HEK293T (cell line): ENCODE data around the gene AGTRAP.

Source experiments
- CTCF ChIA-PET: fragments of 350-600 bp; formaldehyde crosslinking; extraction: SDS; loops from one replicate; lab custom pipeline; 2021; ENCODE audit warnings: antibody characterized with exemption, inconsistent platforms; lab: Yijun Ruan, JAX
- POLR2A ChIA-PET: fragments of 350-600 bp; formaldehyde crosslinking; extraction: SDS; loops from one replicate; lab custom pipeline; 2020; ENCODE audit warnings: antibody characterized with exemption, inconsistent platforms; lab: Yijun Ruan, JAX
- DNase-seq: peaks from one replicate; pipeline ENCODE4 v3.0.0; 2012; ENCODE audit warnings: mixed read lengths; ENCODE audit errors: extremely low spot score
- ARNT ChIP-seq: fragments of 450-650 bp; IDR thresholded peaks from 2 replicates; pipeline ENCODE4 v1.6.1; 2017; ENCODE audit warnings: mild to moderate bottlenecking
- BHLHE40 ChIP-seq: fragments of 450-650 bp; IDR thresholded peaks from 2 replicates; pipeline ENCODE4 v1.6.1; 2016; ENCODE audit warnings: mild to moderate bottlenecking, moderate library complexity, borderline replicate concordance
- CTBP1 ChIP-seq: fragments of 450-650 bp; IDR thresholded peaks from 2 replicates; pipeline ENCODE4 v1.6.1; 2016; ENCODE audit warnings: borderline replicate concordance
- ELF4 ChIP-seq: fragments of 450-650 bp; IDR thresholded peaks from 2 replicates; pipeline ENCODE4 v1.6.1; 2017; ENCODE audit warnings: antibody characterized with exemption
- FOXA1 ChIP-seq: fragments of 450-650 bp; IDR thresholded peaks from 2 replicates; pipeline ENCODE4 v1.6.1; 2016; ENCODE audit warnings: mild to moderate bottlenecking
- FOXK2 ChIP-seq: fragments of 450-650 bp; IDR thresholded peaks from 2 replicates; pipeline ENCODE4 v1.6.1; 2016; ENCODE audit warnings: mild to moderate bottlenecking
- FOXM1 ChIP-seq: fragments of 450-650 bp; IDR thresholded peaks from 2 replicates; pipeline ENCODE4 v1.6.1; 2017; ENCODE audit warnings: mild to moderate bottlenecking, borderline replicate concordance
- HDGF ChIP-seq: fragments of 450-650 bp; IDR thresholded peaks from 2 replicates; pipeline ENCODE4 v1.6.1; 2017; ENCODE audit warnings: antibody characterized with exemption, borderline replicate concordance
- L3MBTL2 ChIP-seq: fragments of 450-650 bp; conservative IDR thresholded peaks from 2 replicates; pipeline ENCODE4 v1.6.1; 2016; ENCODE audit warnings: mild to moderate bottlenecking
- LEF1 ChIP-seq: fragments of 450-650 bp; IDR thresholded peaks from 2 replicates; pipeline ENCODE4 v1.6.1; 2017; ENCODE audit warnings: mild to moderate bottlenecking, borderline replicate concordance
- NFRKB ChIP-seq: fragments of 450-650 bp; IDR thresholded peaks from 2 replicates; pipeline ENCODE4 v1.6.1; 2016; ENCODE audit warnings: mild to moderate bottlenecking, moderate library complexity
- PKNOX1 ChIP-seq: fragments of 450-650 bp; IDR thresholded peaks from 2 replicates; pipeline ENCODE4 v1.6.1; 2016
- SP1 ChIP-seq: fragments of 450-650 bp; IDR thresholded peaks from 2 replicates; pipeline ENCODE4 v1.6.1; 2017
- SUZ12 ChIP-seq: fragments of 450-650 bp; IDR thresholded peaks from 2 replicates; pipeline ENCODE4 v1.6.1; 2016; ENCODE audit warnings: mild to moderate bottlenecking
- TARDBP ChIP-seq: fragments of 450-650 bp; IDR thresholded peaks from 2 replicates; pipeline ENCODE4 v1.6.1; 2016
- ZNF384 ChIP-seq: fragments of 450-650 bp; IDR thresholded peaks from 2 replicates; pipeline ENCODE4 v1.6.1; 2016

Gene AGTRAP

DNA sequence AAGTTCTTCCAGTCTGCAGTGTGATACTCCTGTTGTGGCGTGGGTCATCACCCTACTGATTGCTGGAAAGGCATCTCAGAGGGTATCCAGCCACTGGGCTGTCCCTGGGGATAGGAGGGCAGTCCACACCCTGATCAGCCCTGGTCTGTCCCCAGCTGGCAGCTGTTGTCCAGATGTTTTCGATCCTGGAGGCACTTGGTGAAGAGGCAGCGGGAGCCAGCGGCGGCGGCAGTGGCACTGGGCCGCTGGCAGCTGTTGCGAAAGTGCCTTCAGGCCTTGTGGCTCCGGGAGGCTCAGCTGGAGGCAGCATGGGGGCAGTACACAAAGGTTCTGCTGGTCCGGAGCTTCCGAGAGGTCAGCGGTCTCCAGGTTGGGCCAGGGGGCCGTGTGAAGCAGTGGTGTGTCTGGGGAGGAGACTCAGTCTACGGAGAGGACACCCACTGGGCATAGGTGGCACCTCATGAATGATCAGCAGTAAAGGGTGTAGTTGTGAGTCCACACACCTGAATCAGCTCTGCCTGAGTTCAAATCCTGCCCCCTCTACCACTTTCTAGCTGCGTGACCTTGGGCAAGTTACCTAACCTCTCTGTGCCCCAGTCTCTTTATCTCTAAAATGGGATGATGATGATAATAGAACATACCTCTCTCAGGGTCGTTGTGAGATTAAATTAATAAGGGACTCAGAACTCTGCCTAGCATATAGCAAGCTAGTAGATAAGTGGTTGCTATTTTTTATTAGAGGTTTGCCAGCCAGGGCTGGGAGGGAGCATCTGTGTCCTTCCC lies 32.2 kb downstream of the AGTRAP start:
- no peak for DNase-seq
- CTCF ChIA-PET = interaction anchor here (0.7 kb wide), 1 partner anchor 31 kb away, joined by 4 read pairs; no protein-coding TSS in a partner anchor
- POLR2A ChIA-PET = no interaction called here
- TF ChIP-seq CTBP1 (no peak), FOXK2 (no peak), BHLHE40 (no peak), SUZ12 (no peak), ARNT (no peak), HDGF (no peak), ZNF384 (no peak), L3MBTL2 (no peak), NFRKB (no peak), TARDBP (no peak), FOXM1 (no peak), SP1 (no peak), LEF1 (no peak), FOXA1 (no peak), PKNOX1 (no peak), ELF4 (no peak)

DNA sequence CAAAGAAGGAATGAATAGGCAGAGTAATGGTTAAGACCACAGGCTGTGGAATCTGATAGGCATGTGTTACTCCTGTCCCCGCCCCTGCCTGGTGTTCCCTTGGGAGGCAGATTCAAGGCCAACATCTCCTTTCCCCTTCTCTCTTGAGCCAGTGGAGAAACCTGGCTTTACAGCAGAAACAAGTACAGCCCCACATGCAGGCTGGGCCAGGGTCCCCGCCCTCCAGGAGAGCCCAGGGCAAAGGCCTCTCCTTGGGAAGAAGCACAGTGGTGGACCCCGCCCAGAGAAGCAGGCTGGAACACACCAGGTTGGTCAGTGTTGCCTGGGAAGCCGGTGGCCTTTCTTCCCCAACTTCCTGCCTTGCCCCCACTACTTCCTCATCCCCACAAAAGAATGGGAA lies 32.9 kb downstream of the AGTRAP start:
- POLR2A ChIA-PET = no interaction called here
- CTCF ChIA-PET = no interaction called here
- DNase-seq = no peak
- TF ChIP-seq TARDBP (no peak), CTBP1 (no peak), NFRKB (no peak), BHLHE40 (no peak), HDGF (no peak), FOXA1 (no peak), ELF4 (no peak), SP1 (no peak), L3MBTL2 (no peak), FOXM1 (no peak), PKNOX1 (no peak), ARNT (no peak), SUZ12 (no peak), ZNF384 (no peak)

GRCh38 chr1:11769274-11769673 lies 33.3 kb downstream of the AGTRAP start:
- CTCF ChIA-PET = interaction anchor here (0.8 kb wide), 1 partner anchor 120 kb away, joined by 4 read pairs; no protein-coding TSS in a partner anchor
- TF ChIP-seq SUZ12 (no peak), FOXM1 (no peak), ARNT (no peak), FOXK2 (no peak), BHLHE40 (no peak), L3MBTL2 (no peak), FOXA1 (no peak), PKNOX1 (no peak), ZNF384 (no peak), HDGF (no peak), SP1 (no peak), NFRKB (no peak), LEF1 (no peak), ELF4 (no peak), TARDBP (no peak), CTBP1 (no peak)
- DNase-seq = no peak
- POLR2A ChIA-PET = no interaction called here

DNA sequence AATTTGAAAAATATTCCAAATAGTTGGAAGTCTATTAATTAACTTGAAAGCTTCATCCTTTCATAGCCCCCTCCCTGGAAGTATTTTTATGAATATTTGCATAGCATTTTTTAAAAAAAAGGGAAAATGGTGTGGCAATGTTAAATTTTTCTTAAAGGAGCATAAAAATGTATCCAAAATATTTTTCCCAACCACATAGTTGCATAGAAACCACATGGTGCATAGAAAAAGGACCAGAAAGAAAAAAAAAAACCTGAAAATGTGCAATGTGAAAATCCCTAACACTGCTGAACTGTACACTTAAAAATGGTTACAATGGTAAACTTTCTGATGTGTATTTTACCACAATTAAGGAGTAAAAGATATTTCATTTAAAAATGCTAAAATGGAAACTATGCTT lies 34.1 kb downstream of the AGTRAP start:
- DNase-seq = no peak
- no peak for TF ChIP-seq FOXM1
- TF ChIP-seq ELF4 = no peak
- TF ChIP-seq CTBP1 = no peak
- TF ChIP-seq L3MBTL2 = no peak
- TF ChIP-seq ARNT = no peak
- no peak for TF ChIP-seq FOXA1
- TF ChIP-seq TARDBP = no peak
- TF ChIP-seq BHLHE40 = no peak
- TF ChIP-seq SUZ12 = no peak
- no peak for TF ChIP-seq PKNOX1
- ChIA-PET CTCF (interaction anchor here (0.8 kb wide), 1 partner anchor 120 kb away, joined by 4 read pairs; no protein-coding TSS in a partner anchor), POLR2A (no interaction called here)

GRCh38 chr1:11771481-11772043 lies 35.6 kb downstream of the AGTRAP start:
- CTCF ChIA-PET = interaction anchor here (0.8 kb wide), 1 partner anchor 14 kb away, joined by 3 read pairs; no protein-coding TSS in a partner anchor
- TF ChIP-seq SUZ12 = no peak
- no peak for TF ChIP-seq SP1
- TF ChIP-seq PKNOX1 = no peak
- no peak for TF ChIP-seq HDGF
- no peak for TF ChIP-seq NFRKB
- TF ChIP-seq ZNF384 = no peak
- TF ChIP-seq LEF1 = no peak
- TF ChIP-seq FOXM1 = no peak
- no peak for TF ChIP-seq TARDBP
- TF ChIP-seq FOXK2 = no peak
- TF ChIP-seq ARNT = no peak

More at GRCh38 chr1:11771481-11772043, 35.6 kb downstream of the AGTRAP start:
- POLR2A ChIA-PET = interaction anchor here (0.7 to 1.1 kb wide), 2 partner anchors 16 to 208 kb away, joined by 3 read pairs; partner anchors contain the start of gene MFN2
- DNase-seq = no peak
